ENCODE data around the gene PIBF1. TPM values are rescaled to one million over a fixed set of nuclear protein-coding genes. Genes with fewer than 3 reads are reported as not detected.
A peak's percentile ranks its signal among the peaks of the same experiment; 100 is the strongest.

The PIBF1 gene
- total and polyA plus RNA-seq, 10 of the 15 experiments (the other 5 are each of a cell fraction or from before 2014, with no cell fraction given): 6.4 to 24.5 (median 11.1) TPM

DNA sequence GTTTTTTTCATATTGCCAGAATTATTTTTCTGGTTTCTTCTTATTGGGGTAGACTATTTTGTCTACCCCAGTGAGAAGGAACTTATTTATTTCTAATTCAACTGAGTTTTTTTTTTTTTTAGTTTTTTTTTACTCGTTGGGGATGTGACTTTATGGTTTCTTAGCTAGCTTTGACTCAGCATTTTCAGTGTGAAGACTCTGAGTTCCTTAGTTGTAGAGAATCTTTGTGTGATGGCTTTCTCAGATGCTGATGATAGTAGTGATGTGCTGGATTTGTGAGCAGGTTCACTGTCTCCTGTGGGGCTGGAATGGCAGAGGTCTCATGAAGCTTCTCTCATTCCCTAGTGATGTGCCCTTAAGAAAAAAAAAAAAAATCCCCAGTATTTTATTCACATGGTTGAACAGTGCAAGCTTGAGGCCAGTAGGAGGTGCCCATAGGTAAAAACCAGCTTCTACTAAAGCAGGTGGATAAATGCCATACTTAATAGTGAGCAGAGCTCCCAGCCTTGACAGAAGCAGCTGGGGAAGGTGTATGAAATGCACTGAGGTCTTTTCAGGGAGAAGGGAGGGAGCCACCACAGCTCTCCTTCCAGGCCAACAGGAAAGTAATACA lies 170.7 kb downstream of the PIBF1 start:
- Histone ChIP-seq H3K4me3 (no peak overlapping the region), H3K9me3 (replicated peaks; ENCODE audit: control insufficient read depth, insufficient read depth, low read length) (no peaks in the 10 kb centered on the region), H3K79me2 (ENCODE audit: control insufficient read depth, insufficient read depth, low read length) (no peaks in the 10 kb centered on the region), H3K9ac (ENCODE audit: control insufficient read depth, insufficient read depth, low read length) (no peak overlapping the region), H3K27me3 (replicated peaks in 1 of 2; ENCODE audit: control insufficient read depth in 2 of 2, insufficient read depth in 2 of 2, low read length in 1 of 2) (no peaks in the 10 kb centered on the region), H3K4me2 (ENCODE audit: control insufficient read depth, insufficient read depth) (no peak overlapping the region), H4K20me1 (ENCODE audit: control insufficient read depth, insufficient read depth) (no peaks in the 10 kb centered on the region), H3K4me1 (ENCODE audit: control insufficient read depth, insufficient read depth, low read length) (no peaks in the 10 kb centered on the region), H2AFZ (ENCODE audit: control insufficient read depth, low read depth, low read length) (no peak overlapping the region), H3K36me3 (ENCODE audit: control insufficient read depth in 2 of 2, insufficient read depth in 2 of 2, low read length in 1 of 2) (no peaks in the 10 kb centered on the region), H3K27ac (ENCODE audit: control insufficient read depth, insufficient read depth) (no peak overlapping the region)
- DNase-seq (ENCODE audit: low read depth, low spot score): no peak
- BruUV-seq (replicated peaks): no TSS peak
- RAD21 ChIA-PET (ENCODE audit: unreplicated experiment): no interaction called here
- CTCF ChIA-PET: interaction anchor here (0.9 to 1.3 kb wide), 2 partner anchors 24 to 758 kb away, joined by 3 read pairs; no protein-coding TSS in a partner anchor
- no peak for FAIRE-seq
- POLR2A ChIA-PET: no interaction called here
- ATAC-seq: peak; percentile 42
- WGBS (ENCODE audit: insufficient coverage, insufficient replicate concordance, low lambda C conversion rate, missing lambda C conversion rate): 0% methylated on average over 1 of the region's 1 CpG
- in situ Hi-C loops (cut with MboI): no loop called here
- TF ChIP-seq KAT2A (conservative IDR thresholded peaks at IDR 0.05; ENCODE audit: control insufficient read depth, low read depth, low read length) (no peak), HCFC1 (IDR thresholded peaks at IDR 0.05; ENCODE audit: low read length) (no peak), NFYB (IDR thresholded peaks at IDR 0.05; ENCODE audit: insufficient read depth, low read depth, low read length) (no peak), STAT1 (conservative IDR thresholded peaks at IDR 0.05) (no peak), ZBTB11 (CRISPR knock-in tag; IDR thresholded peaks at IDR 0.05) (no peak), ZNF274 (IDR thresholded peaks at IDR 0.05; ENCODE audit: insufficient read depth, insufficient read length) (no peak), SP1 (IDR thresholded peaks at IDR 0.05; ENCODE audit: low read depth, low read length) (no peak), YY1 (IDR thresholded peaks at IDR 0.05; ENCODE audit: low read depth, low read length) (no peak), MTA2 (IDR thresholded peaks at IDR 0.05; ENCODE audit: low read depth) (no peak), CHD1 (IDR thresholded peaks at IDR 0.05; ENCODE audit: low read depth, low read length) (no peak), BACH1 (IDR thresholded peaks at IDR 0.05; ENCODE audit: borderline replicate concordance) (no peak), PAX5 (IDR thresholded peaks at IDR 0.05; ENCODE audit: borderline replicate concordance, low read depth, low read length) (no peak), FOXM1 (IDR thresholded peaks at IDR 0.05; ENCODE audit: low read depth, low read length) (no peak), EZH2 (IDR thresholded peaks at IDR 0.05; ENCODE audit: borderline replicate concordance, control insufficient read depth, low read depth, low read length) (no peak), RELA (IDR thresholded peaks at IDR 0.05; ENCODE audit: borderline replicate concordance, partially characterized antibody) (no peak), IRF5 (IDR thresholded peaks at IDR 0.05; ENCODE audit: borderline replicate concordance) (no peak), SMARCA5 (IDR thresholded peaks at IDR 0.05) (no peak), SREBF1 (IDR thresholded peaks at IDR 0.05; ENCODE audit: low read length) (no peak)
- TF ChIP-seq, protein P1, sequence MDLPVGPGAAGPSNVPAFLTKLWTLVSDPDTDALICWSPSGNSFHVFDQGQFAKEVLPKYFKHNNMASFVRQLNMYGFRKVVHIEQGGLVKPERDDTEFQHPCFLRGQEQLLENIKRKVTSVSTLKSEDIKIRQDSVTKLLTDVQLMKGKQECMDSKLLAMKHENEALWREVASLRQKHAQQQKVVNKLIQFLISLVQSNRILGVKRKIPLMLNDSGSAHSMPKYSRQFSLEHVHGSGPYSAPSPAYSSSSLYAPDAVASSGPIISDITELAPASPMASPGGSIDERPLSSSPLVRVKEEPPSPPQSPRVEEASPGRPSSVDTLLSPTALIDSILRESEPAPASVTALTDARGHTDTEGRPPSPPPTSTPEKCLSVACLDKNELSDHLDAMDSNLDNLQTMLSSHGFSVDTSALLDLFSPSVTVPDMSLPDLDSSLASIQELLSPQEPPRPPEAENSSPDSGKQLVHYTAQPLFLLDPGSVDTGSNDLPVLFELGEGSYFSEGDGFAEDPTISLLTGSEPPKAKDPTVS (IDR thresholded peaks at IDR 0.05; ENCODE audit: low read depth, low read length): no peak
- intact Hi-C loops (cut with micrococcal nuclease; ENCODE audit: unreplicated experiment): no loop called here
- SMC1A ChIA-PET (ENCODE audit: uncharacterized antibody, unreplicated experiment): no interaction called here

Data from GM12878 (cell line).